ENCODE results near the gene CLEC2L. TPM values are rescaled to one million over a fixed set of nuclear protein-coding genes. Genes with fewer than 3 reads are reported as not detected.

The CLEC2L gene
- total and polyA plus RNA-seq, 4 donors: 0.05 TPM; not detected in 3

- WGBS: 99% methylated on average over 3 of the region's 3 CpGs
- Histone ChIP-seq H3K4me1 (ENCODE audit: control insufficient read depth in 4 of 4, insufficient read depth in 4 of 4, low read length in 3 of 4) (no peaks in the 10 kb centered on the region), H3K27ac (ENCODE audit: low read depth in 1 of 2, low read length in 2 of 2) (no peak overlapping the region), H3K27me3 (ENCODE audit: control insufficient read depth in 4 of 4, insufficient read depth in 4 of 4, low read length in 3 of 4) (no peaks in the 10 kb centered on the region), H3K9ac (ENCODE audit: low read depth in 1 of 2, low read length in 2 of 2) (no peak overlapping the region), H3K9me3 (ENCODE audit: control insufficient read depth in 4 of 4, low read length in 3 of 4) (no peaks in the 10 kb centered on the region), H3K36me3 (ENCODE audit: control insufficient read depth in 4 of 4, insufficient read depth in 3 of 4, low read depth in 1 of 4, low read length in 3 of 4) (peaks cover 35 to 87% (median 55%) of the 10 kb centered on the region in 4 donors), H3K4me3 (ENCODE audit: low read depth in 1 of 3, low read length in 3 of 3) (no peak overlapping the region)
- TF ChIP-seq EGR1 (IDR thresholded peaks at IDR 0.05; ENCODE audit: low read depth in 2 of 2) (no peak), SP1 (IDR thresholded peaks at IDR 0.05) (no peak), MAX (IDR thresholded peaks at IDR 0.05) (no peak), YY1 (IDR thresholded peaks at IDR 0.05) (no peak), REST (IDR thresholded peaks at IDR 0.05) (no peak)
- DNase-seq (ENCODE audit: low spot score): no peak
Observed at GRCh38 chr7:139580435-139580834, 57.0 kb downstream of the CLEC2L start.

- Histone ChIP-seq H3K27me3 (ENCODE audit: control insufficient read depth in 4 of 4, insufficient read depth in 4 of 4, low read length in 3 of 4) (no peaks in the 10 kb centered on the region), H3K36me3 (ENCODE audit: control insufficient read depth in 4 of 4, insufficient read depth in 3 of 4, low read depth in 1 of 4, low read length in 3 of 4) (peaks cover 29 to 84% (median 53%) of the 10 kb centered on the region in 4 donors), H3K27ac (ENCODE audit: low read depth in 1 of 2, low read length in 2 of 2) (no peak overlapping the region), H3K4me3 (ENCODE audit: low read depth in 1 of 3, low read length in 3 of 3) (no peak overlapping the region), H3K9ac (ENCODE audit: low read depth in 1 of 2, low read length in 2 of 2) (no peak overlapping the region), H3K4me1 (ENCODE audit: control insufficient read depth in 4 of 4, insufficient read depth in 4 of 4, low read length in 3 of 4) (no peaks in the 10 kb centered on the region), H3K9me3 (ENCODE audit: control insufficient read depth in 4 of 4, low read length in 3 of 4) (no peaks in the 10 kb centered on the region)
- TF ChIP-seq TAF1 (conservative IDR thresholded peaks at IDR 0.05): no peak
- no peak for TF ChIP-seq JUND (IDR thresholded peaks at IDR 0.05)
- no peak for TF ChIP-seq YY1 (IDR thresholded peaks at IDR 0.05)
- TF ChIP-seq CTCF (IDR thresholded peaks at IDR 0.05; ENCODE audit: low read depth, low read length, missing input control): no peak
- TF ChIP-seq ZBTB33 (IDR thresholded peaks at IDR 0.05): no peak
- TF ChIP-seq REST (IDR thresholded peaks at IDR 0.05): no peak
- TF ChIP-seq NR2F2 (IDR thresholded peaks at IDR 0.05): no peak
- TF ChIP-seq RAD21 (IDR thresholded peaks at IDR 0.05): no peak
- no peak for TF ChIP-seq SP1 (IDR thresholded peaks at IDR 0.05)
- TF ChIP-seq HNF4G (IDR thresholded peaks at IDR 0.05): no peak
- no peak for TF ChIP-seq GABPA (IDR thresholded peaks at IDR 0.05 in 1 of 2, conservative IDR thresholded peaks at IDR 0.05 in 1 of 2)
- DNase-seq (ENCODE audit: low spot score): no peak
- WGBS: 93% methylated on average over 14 of the region's 14 CpGs
Observed at GRCh38 chr7:139582130-139582650, 58.7 kb downstream of the CLEC2L start.

Measured in liver (tissue), 9 donors.